ENCODE data around the gene SCARB1. TPM values are rescaled to one million over a fixed set of nuclear protein-coding genes. Genes with fewer than 3 reads are reported as not detected.
"Not testable (repeated sequence)": the region's sequence is repeated elsewhere in the genome, so short reads cannot be mapped to it uniquely, and the experiment has no call there.

Gene SCARB1
- total RNA-seq, 1 experiment from 2014 or later, result 119 TPM

DNA sequence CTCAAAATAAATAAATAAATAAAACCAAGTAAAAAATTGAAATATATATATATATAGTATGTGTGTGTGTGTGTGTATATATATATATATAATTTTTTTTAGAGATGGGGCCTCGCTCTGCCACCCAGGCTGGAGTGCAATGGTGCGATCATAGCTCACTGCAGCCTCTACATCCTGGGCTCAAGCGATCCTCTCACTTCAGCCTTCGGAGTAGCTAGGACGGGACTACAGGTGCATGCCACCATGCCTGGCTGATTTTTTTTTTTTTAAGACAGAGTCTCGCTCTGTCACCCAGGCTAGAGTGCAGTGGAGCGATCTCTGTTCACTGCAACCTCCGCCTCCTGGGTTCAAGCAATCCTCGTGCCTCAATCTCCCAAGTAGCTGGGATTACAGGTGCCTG is 24.1 kb upstream of the SCARB1 start:
- DNase-seq (ENCODE audit: low read depth); in situ Hi-C loops (cut with HindIII; ENCODE audit: low pct_unique_long_range_greater_than_20kb, low sequenced_read_pairs): not testable (repeated sequence)

DNA sequence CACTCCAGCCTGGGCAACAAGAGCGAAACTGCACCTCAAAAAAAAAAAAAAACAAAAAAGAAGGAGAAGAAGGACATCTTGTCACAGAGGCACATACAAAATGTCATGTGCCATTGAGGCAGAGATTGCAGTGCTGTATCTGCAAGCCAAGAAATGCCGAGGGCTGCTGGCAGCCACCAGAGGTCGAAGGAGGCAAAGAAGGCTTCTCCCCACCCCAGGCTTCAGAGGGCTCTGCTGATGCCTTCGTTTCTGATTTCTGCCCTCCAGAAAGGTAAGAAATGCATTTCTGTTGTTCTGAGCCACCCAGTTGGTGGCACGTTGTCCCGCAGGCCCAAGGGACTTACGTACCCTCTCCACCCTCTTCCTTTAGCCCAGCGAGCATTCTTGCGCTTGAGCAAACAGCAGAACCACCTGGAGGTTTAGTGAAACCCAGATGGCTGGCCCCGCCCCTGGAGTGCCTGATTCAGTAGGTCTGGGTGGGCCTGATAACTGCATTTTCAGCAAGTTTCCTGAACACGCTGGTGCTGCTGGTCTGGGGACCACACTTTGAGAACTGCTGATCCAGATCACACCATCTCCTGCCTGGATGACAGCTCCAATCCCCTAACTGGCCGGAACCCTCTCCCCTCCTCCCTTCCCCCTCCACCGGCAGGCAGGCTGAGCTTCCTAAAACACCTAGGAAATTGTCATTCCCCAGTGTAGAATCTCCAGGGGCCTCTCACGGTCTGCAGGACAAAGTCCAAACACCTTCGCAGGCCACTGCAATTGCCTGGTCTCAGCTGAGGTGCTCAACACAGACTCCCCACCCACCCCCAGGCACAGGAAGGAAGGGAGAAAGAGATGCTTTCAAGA is 21.1 kb upstream of the SCARB1 start:
- in situ Hi-C loops (cut with HindIII; ENCODE audit: low pct_unique_long_range_greater_than_20kb, low sequenced_read_pairs), result no loop called here
- DNase-seq (ENCODE audit: low read depth), result no peak

- DNase-seq (ENCODE audit: low read depth), result no peak
- in situ Hi-C loops (cut with HindIII; ENCODE audit: low pct_unique_long_range_greater_than_20kb, low sequenced_read_pairs), result no loop called here
Measured at GRCh38 chr12:124883263-124884130, 19.8 kb upstream of the SCARB1 start.

DNA sequence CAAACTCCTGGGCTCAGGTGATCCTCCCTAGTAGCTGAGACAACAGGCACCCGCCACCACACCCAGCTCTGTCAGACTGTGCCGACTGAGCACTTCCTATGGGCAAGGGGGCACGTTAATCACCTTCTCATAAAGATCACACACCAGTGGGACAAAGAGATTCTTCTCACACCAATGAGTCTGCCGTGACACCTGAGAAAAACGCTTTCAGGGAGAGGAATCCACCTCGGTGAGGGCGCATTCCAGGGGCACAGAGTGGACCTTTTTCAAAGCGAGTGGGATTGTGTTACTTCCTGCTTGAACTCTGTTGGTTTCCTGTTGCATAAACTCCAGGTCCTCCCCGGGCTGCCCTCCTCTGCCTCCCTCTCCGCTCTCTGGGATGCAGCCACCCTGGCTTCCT is 17.5 kb upstream of the SCARB1 start:
- in situ Hi-C loops (cut with HindIII; ENCODE audit: low pct_unique_long_range_greater_than_20kb, low sequenced_read_pairs), result no loop called here
- no peak for DNase-seq (ENCODE audit: low read depth)

GRCh38 chr12:124880335-124880734 is 16.7 kb upstream of the SCARB1 start:
- in situ Hi-C loops (cut with HindIII; ENCODE audit: low pct_unique_long_range_greater_than_20kb, low sequenced_read_pairs); DNase-seq (ENCODE audit: low read depth): not testable (repeated sequence)

GRCh38 chr12:124878795-124879516 is 15.3 kb upstream of the SCARB1 start:
- in situ Hi-C loops (cut with HindIII; ENCODE audit: low pct_unique_long_range_greater_than_20kb, low sequenced_read_pairs), result no loop called here

DNA sequence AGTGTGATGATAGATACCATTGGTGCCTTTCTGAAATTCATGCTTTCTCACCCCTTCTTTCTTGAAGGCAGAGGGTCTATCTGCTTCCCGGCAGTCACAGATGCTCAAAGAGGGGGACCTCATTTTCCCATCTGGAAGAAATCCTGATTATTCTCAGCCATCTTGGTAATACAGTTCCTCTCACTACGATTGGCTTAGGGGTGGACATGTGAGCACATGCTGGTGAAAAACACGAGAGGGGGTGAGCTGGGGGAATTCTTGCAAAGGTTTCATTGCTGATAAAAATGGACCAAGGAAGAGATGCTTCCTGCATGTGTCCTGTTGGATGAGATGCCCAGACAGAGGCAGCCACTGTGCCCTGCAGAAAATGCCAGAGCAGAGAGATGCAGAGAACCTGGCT is 13.8 kb upstream of the SCARB1 start:
- no peak for DNase-seq (ENCODE audit: low read depth)

More at GRCh38 chr12:124878795-124879516, 15.3 kb upstream of the SCARB1 start:
- no peak for DNase-seq (ENCODE audit: low read depth)

GRCh38 chr12:124876171-124876570 is 12.5 kb upstream of the SCARB1 start:
- in situ Hi-C loops (cut with HindIII; ENCODE audit: low pct_unique_long_range_greater_than_20kb, low sequenced_read_pairs), result no loop called here

More for the DNA sequence above, 13.8 kb upstream of the SCARB1 start:
- in situ Hi-C loops (cut with HindIII; ENCODE audit: low pct_unique_long_range_greater_than_20kb, low sequenced_read_pairs), result no loop called here

GRCh38 chr12:124875803-124876132 is 12.1 kb upstream of the SCARB1 start:
- in situ Hi-C loops (cut with HindIII; ENCODE audit: low pct_unique_long_range_greater_than_20kb, low sequenced_read_pairs), result no loop called here
- no peak for DNase-seq (ENCODE audit: low read depth)

More at GRCh38 chr12:124876171-124876570, 12.5 kb upstream of the SCARB1 start:
- no peak for DNase-seq (ENCODE audit: low read depth)

DNA sequence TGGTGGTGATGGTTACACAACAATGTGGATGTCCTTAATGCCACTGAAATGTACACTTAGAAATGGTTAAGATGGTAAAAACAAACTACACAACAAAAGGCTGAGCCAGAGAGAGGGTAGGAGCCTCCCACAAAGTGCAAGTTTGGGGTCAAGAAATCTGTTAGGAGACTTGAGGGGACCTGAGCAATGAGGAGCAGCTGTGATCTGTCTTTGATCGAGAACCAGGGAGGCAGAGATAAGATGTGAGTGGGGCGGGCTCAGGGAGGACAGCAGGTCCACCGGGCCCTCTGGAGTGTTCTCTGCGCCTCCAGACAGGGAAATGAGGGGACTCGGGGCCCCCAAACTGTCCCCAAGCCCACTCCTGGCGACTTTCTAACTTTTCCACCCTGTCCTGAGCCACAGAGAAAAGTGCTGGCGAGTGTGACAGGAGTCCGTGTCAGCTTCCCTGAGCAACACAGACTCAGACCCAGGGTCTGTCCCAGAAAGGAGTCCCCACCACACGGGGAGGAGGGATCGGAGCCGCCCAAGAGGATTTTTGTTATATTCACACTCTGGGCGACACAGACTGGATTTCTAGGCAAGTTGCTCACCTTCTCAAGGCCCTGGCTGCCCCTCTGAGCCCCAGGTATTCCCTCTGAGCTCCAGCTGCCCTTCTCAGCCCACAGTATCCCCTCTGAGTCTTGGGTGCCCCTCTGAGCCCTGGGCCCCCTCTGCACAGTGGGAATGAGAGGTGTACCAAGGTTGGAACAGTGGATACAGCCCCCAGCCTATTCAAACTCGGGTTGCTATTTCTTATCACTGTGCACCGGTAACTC is 11.5 kb upstream of the SCARB1 start:
- in situ Hi-C loops (cut with HindIII; ENCODE audit: low pct_unique_long_range_greater_than_20kb, low sequenced_read_pairs), result no loop called here
- no peak for DNase-seq (ENCODE audit: low read depth)

- in situ Hi-C loops (cut with HindIII; ENCODE audit: low pct_unique_long_range_greater_than_20kb, low sequenced_read_pairs), result no loop called here
- DNase-seq (ENCODE audit: low read depth), result no peak
Measured at GRCh38 chr12:124874188-124874587, 10.5 kb upstream of the SCARB1 start.

DNA sequence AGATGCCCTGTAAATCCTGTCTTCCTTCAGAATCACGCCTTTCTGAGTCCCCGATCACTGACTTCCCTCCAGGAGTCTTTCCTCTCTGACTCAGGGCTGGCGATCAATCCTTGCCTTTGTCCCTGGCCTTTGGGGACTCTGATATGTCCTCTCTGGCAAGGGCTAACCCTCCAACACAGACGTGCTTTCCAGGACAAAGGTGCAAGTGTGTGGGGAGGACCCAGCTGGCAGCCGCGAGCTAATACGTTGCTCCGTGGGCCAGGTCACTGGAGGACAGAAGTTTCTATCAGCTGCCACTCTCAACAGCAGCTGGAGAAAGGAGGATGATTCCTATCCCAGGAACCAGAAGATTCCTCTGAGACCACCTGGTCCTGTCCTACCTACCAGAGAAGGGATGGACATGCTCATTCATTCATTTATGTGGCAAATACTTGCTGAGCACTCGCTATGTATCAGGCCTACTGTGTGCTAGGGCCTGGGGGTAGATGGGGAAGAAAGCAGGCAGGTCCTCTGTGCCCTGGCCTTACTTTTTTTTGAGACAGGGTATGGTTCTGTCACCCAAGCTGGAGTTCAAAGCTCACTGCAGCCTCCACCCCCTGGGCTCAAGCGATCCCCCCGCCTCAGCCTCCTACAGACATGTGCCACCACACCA is 8.5 kb upstream of the SCARB1 start:
- in situ Hi-C loops (cut with HindIII; ENCODE audit: low pct_unique_long_range_greater_than_20kb, low sequenced_read_pairs), result no loop called here
- no peak for DNase-seq (ENCODE audit: low read depth)

DNA sequence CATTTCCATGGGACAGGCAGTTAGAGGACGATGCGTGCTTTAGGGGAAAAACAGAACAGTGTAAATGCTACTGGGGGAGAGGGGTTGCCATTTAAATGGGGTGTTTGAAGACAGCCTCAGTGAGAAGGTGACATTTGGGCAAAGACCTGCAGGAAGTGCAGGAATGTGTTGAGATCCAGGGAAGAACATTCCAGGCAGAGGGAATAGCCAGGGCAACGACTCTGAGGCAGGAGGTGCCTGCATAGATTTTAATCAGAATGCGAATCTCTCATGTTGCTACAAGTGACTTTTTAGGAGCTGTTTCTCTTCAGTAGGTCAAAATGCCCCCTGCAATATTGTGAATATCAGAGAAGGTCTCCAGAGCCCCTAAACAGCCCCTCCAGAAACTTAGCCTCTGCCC is 7.6 kb upstream of the SCARB1 start:
- no peak for DNase-seq (ENCODE audit: low read depth)
- in situ Hi-C loops (cut with HindIII; ENCODE audit: low pct_unique_long_range_greater_than_20kb, low sequenced_read_pairs), result no loop called here

GRCh38 chr12:124870515-124870914 is 6.9 kb upstream of the SCARB1 start:
- DNase-seq (ENCODE audit: low read depth), result no peak
- in situ Hi-C loops (cut with HindIII; ENCODE audit: low pct_unique_long_range_greater_than_20kb, low sequenced_read_pairs), result no loop called here

DNA sequence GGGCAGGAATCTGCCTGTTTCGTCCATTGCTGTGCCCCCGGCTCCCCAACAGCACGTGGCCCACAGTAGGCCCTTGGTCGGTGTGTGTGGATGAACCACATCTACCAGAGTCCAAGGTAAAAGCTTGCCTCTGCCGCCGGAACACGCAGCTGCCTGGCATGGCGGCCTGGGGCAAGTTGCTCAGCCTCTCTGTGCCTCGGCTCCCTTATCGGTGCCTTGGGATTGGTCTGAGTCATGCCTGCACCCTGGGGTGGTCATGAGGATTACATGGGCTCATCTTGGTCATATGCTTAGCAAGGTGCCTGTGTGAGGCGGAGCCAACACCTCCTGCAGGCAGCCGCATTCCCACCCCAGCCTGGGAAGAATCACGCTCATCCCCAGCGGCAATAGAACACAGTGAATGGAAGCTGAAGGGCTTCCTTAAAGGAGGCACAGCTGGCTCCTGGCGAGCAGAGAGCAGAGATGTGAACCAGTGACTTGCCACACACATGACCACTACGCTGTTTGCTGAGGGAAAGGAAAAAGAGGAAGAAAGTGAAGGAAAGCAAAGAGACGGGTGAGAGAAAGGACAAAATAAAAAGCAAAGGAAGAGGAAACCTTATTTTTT is 5.5 kb upstream of the SCARB1 start:
- in situ Hi-C loops (cut with HindIII; ENCODE audit: low pct_unique_long_range_greater_than_20kb, low sequenced_read_pairs), result no loop called here
- DNase-seq (ENCODE audit: low read depth), result no peak

- no peak for DNase-seq (ENCODE audit: low read depth)
- in situ Hi-C loops (cut with HindIII; ENCODE audit: low pct_unique_long_range_greater_than_20kb, low sequenced_read_pairs), result no loop called here
Measured at GRCh38 chr12:124868252-124869058, 4.8 kb upstream of the SCARB1 start.
